Urothelium cell line (cell line): ENCODE results near the gene UVRAG.

Experiments used
- DNase-seq: peaks from one replicate; pipeline ENCODE4 v3.0.0; 2011; ENCODE audit warnings: low spot score, mixed read lengths
- FAIRE-seq: peaks from 2 replicates; lab custom pipeline; 2011; peaks lifted over from hg19 to GRCh38; lab: Jason Lieb, UNC

UVRAG gene

DNA sequence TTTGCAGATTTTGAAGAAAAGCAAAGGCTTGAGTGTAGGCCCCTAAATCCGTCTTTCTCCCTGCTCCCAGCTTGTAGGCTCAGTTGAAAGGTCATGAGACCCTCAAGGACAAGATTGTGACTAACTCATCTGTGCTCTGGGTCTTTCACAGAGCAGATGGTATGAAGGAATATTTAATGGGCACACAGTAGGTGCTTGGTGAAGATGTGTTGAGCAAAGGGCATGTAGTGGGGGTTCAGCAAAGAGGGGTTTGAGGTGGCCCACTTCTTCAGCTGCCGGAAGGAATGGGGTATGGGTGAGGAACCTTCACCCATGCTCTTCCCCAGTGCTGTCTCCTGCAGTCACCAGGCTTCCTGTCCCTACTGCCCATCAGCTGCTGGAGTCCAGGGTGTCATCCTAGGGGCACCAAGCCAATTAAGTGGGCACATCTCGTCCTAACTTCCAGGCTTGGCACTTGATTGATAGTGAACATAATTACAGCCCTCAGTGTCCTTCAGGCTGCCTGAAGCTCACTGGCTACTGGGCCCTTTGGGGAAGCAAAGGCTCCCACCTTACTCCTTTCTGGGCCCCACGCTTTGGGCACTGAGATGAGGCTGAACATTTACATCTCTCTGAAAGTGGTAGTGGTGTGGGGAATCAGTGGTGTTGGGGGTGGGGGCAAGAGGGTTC, 31.5 kb upstream of the UVRAG start:
- DNase-seq = no peak
- FAIRE-seq = no peak

DNA sequence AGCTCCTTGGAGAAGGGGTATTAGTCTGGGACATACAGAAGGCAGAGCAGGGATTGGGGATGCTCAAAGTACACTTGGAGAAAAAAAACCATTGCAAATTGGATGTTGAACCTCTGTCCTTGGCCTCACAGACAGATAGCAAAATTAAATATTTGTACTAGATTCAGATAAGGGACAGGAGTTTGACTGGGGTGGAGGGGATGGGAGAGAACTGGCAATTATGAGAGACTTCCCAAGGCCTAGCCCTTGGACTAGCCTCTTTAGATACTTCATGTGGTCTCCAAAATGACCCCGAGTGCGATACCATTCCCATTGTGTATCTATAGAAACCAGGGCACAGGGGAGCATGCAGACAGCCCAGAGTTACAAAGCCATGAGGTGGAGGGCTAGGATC, 30.9 kb upstream of the UVRAG start:
- DNase-seq (no peak), FAIRE-seq (no peak)

DNA sequence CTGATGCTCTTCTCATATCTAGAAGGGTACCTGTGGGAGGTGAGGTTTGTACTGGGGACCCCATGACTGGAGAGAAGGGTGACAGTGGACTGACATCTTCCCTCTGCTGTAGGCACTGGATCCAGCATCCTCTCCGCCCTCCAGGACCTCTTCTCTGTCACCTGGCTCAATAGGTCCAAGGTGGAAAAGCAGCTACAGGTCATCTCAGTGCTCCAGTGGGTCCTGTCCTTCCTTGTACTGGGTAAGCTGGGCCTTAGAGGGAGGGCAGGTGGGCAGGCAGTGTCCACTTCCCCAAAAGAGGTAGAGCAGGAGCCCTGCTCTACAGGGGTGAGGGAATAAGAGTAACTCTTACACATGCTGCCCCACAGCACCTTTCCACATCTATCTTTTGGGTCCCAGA, 30.5 kb upstream of the UVRAG start:
- FAIRE-seq (no peak), DNase-seq (no peak)

DNA sequence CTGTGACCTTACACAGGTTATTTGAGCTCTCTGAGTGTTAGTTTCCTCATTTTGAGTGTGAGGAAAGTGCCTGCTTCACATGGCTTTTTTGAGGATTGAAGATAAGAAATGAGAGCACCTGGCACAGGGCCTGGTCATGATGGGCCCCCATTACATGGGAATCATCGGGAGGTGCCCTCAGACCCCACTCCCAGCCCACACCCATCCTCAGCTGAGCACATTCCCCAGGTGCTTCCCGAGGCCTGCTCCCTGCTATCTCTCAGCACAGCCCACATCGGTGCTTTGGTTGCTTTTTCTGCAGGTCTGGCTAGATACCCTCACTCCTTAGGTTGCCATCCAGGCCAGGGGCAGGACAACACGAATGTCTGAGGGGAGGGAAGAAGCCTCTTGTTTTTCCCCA, 29.8 kb upstream of the UVRAG start:
- DNase-seq (no peak), FAIRE-seq (no peak)

DNA sequence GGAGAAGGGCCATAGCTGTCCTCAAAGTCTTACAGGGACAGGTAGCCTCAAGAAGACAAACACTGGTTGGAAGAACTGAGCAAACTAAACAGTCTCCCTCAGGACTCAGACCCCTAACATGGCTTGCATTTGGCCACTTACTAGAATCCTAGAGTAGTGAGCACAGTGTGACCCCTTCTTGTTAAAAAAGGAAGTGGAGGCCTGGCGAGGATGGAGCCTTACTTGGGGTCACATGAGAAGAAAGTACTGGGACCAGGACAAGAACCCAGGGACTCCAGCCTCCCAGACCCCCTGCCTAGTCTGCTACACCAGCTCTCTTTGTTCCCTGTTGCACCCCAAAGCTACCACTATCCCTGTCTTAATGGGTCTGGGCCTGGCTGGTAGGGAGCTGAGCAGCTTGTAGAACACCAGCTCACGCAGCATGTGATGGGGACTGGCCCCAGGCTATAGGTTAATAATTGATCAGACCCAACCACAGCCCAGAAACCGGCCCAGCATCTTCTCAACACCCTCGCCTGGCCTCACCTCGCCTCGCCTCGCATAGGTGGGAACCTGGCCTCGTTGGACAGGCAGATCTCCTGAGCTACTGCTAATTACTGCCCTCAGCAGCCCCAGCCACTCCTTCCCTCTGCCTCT, 28.8 kb upstream of the UVRAG start:
- DNase-seq (no peak), FAIRE-seq (no peak)

DNA sequence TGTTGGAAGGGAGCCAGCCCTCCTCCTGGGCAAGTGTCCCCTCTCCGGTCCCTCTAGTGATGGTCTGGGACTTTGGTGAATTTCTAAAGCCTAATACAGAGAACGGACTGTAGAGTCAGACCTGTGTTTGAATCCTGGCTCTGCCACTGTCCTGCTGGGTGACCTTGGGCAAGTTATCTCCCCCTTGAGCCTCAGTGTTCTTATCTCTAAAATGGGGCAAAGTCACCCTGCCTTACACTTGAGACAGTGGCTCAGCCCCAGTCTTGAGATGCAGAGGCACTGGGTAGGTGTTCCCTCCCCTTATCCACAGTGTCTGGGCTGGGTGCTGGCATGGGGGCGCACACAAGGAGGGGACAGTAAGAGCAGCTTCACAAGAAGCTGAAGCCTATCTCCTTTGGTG, 25.5 kb upstream of the UVRAG start:
- FAIRE-seq = no peak
- no peak for DNase-seq

DNA sequence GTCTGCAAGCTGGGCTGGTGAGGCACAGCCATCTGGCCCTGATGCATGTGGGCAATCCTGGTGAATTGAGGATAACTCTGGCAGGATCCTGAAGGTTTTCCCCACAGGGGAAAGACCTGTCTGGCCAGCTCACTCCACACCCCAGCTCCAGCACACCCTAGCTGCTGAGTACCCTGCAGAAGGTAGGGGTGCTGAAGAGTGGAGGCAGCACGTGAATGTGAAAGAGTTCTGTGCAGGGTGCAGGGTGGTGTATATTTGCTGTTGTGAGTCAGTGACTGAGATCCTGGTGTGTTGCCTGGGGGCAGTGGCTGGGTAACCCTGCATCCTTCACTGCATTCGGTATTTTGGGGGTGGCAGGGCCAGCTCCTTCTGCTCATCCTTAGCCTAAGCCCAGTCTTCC, 24.0 kb upstream of the UVRAG start:
- DNase-seq (no peak), FAIRE-seq (no peak)

DNA sequence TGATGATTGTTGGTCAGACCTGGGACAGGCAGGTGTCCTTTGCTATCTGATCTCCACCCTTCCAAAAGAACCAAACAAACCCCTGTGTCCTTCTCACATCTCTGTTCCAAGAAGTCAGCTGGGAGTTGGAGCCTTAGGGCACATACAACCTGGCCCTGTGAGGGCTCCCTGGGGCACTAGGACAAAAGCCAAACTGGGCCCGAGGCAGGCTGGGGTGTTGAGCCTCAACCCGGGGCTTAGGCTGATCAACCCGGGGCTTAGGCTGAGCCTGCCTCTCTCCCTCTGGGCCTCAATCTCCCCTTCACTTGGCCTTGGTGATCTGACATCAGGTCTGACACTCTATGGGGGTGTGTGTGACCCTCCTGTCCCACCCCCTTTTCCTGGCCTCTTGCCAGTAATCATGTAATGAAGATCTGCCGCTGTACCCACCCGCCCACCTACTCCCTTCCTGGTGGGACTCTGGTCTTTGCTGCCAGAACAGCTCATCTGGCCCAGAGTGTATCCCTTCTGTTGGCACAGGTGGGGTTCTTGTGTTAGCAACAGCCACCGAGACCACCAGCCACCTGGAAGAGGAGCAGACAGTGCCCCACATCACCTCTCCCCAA, 22.8 kb upstream of the UVRAG start:
- FAIRE-seq (no peak), DNase-seq (no peak)

DNA sequence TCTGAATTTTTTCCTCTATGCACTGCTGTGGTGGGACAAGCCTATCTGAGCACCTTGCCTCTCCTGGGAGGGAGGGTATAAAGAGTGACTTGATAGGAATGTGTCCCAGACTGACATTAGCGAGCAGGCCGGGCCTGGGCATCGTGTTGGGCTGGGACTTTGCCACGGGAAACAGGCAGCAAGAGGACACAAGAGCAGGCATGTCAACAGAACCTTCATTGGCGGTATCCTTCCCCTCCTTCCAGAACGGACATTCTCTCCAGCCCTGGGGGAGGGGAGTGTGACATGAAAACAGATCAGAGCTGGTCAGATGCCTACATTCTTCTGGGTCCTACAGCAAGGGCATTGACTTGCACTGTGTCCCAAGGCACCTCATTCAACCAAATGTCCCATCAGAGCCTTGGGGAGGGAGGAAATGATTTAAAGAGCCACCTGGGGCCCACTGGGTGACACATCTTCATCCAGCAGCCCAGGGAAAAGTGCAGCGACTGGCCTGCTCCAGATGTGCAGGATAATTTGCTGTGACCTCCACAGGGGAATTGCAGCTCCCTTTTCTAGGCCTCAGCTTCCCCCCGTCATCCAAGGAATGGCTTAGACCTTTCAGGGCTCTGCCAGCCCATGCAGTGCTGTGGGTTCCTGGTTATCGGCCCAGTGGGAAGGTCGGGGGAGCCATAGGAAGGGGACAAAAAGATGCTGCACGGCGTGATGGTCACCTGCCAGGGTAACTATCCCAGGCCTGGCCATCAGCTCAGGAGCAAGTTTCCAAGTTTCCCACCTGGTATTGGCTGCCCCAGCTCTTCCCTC, 21.8 kb upstream of the UVRAG start:
- no peak for FAIRE-seq
- DNase-seq = no peak

DNA sequence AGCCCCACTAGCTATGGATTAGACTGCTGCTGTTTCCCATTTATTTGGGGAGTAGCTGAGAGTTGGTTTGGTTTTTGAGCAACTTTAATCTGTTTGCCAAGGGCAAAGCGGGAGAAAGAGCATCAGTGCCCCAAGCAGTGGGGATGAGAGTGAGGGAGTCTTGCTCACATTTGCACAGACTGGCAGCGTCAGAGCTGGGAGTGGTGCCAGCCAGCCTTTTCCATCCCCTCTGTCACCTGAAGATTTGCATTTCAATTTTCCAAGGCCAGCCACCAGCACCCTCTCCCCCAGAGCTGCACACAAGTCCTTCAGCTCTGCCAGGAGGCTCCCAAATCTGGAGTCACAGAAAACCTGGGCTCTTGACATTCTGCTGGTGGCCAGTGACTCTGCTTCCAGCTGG, 21.0 kb upstream of the UVRAG start:
- DNase-seq = no peak
- FAIRE-seq = no peak

DNA sequence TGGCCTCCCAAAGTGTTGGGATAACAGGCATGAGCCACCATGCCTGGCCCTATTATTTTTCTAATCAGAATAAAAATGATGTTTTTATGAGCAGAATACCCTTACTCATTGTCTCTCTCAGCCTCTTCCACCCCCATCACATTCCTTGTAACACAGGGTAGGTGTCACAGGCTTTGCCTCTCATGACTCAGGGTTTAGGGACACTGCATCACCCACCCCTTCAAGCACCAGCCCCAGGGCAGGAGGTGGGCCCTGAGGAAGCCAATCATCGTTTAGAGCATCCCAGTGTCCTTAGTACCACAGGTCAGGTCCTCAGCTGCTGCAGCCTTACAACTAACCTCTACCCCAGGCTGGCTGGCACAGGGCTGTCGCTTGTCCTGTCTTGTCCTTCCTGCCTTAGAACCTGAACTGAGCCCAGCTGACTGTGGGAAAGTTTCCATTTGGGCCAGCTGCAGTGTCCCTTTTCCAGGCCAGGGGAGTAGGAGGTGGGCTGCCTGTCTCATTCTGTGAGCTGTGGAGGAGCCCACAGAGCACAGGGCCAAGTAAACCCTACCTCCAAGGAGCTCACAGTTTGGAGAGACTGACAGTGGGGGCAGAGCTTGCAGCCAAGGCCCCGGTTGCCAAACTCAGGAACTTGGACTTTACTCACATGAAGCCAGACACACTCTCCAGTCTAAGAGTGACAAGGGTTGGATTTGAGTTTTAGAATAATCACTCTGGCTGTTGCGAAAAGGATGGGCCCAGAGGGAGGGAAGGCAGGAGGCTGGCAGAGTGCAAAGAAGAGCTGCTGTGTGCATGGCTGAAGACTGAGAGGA, 19.5 kb upstream of the UVRAG start:
- FAIRE-seq = no peak
- no peak for DNase-seq

DNA sequence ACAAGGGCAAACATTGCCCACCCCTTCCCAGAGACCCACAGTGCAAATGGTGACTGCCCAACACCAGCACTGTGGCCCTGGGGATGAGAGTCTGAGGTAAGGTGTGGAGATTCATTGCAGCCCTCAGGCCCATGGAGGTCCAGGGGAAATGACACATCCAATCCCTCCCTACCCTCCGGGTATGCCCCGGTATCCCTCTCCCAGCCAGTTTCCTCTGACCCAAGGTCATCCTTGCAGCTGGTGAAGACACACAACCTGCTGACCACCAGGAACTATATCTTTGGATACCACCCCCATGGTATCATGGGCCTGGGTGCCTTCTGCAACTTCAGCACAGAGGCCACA, 18.9 kb upstream of the UVRAG start:
- DNase-seq (no peak), FAIRE-seq (peak; percentile 35)

DNA sequence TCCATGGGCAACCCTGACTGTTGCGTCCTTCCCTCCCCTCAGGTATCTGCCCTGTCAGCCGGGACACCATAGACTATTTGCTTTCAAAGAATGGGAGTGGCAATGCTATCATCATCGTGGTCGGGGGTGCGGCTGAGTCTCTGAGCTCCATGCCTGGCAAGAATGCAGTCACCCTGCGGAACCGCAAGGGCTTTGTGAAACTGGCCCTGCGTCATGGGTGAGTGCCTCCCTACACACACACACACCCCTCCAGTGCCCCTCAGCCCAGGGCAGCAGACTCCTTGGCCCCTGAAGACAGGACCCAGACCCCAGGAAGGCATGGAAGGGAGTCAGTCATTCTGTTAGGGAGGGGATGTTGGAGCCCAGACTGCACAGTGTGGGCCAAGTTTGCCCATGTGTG, 17.9 kb upstream of the UVRAG start:
- FAIRE-seq = no peak
- DNase-seq = no peak

DNA sequence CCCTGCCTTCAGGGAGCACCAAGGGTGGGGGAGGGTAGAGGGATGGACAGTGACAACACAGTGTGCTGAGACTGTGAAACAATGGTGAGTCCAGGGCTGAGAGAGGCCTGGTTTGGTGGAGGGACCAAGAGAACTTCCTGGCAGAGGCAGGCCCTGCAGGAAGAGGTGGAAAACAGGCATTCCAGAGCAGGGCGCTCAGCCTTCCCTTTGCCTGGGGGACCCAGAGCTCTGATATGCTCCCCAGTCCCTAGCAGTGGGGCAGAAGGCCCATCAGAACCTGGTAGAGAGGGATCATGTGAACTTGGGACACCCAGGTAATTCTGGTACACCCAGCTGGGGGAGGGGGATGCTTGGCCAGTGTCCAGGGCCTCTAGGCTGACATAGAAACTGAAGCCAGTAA, 17.2 kb upstream of the UVRAG start:
- no peak for DNase-seq
- FAIRE-seq = no peak

DNA sequence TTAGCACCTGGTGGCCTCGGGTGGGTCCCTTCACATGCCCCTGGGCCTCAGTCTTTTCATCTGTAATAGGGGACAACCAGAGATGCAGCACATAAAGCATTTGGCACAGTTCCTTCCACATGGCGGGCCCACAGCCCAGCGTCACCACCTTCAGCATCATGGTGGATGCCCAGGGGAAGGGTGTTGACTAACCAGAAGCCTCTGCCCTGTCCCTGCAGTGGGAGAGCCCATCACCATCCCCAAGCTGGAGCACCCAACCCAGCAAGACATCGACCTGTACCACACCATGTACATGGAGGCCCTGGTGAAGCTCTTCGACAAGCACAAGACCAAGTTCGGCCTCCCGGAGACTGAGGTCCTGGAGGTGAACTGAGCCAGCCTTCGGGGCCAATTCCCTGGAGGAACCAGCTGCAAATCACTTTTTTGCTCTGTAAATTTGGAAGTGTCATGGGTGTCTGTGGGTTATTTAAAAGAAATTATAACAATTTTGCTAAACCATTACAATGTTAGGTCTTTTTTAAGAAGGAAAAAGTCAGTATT, 14.8 kb upstream of the UVRAG start:
- FAIRE-seq (no peak), DNase-seq (no peak)

DNA sequence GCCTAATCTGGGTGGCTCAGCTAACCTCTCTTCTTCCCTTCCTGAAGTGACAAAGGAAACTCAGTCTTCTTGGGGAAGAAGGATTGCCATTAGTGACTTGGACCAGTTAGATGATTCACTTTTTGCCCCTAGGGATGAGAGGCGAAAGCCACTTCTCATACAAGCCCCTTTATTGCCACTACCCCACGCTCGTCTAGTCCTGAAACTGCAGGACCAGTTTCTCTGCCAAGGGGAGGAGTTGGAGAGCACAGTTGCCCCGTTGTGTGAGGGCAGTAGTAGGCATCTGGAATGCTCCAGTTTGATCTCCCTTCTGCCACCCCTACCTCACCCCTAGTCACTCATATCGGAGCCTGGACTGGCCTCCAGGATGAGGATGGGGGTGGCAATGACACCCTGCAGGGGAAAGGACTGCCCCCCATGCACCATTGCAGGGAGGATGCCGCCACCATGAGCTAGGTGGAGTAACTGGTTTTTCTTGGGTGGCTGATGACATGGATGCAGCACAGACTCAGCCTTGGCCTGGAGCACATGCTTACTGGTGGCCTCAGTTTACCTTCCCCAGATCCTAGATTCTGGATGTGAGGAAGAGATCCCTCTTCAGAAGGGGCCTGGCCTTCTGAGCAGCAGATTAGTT, 14.2 kb upstream of the UVRAG start:
- FAIRE-seq = no peak
- DNase-seq = no peak

DNA sequence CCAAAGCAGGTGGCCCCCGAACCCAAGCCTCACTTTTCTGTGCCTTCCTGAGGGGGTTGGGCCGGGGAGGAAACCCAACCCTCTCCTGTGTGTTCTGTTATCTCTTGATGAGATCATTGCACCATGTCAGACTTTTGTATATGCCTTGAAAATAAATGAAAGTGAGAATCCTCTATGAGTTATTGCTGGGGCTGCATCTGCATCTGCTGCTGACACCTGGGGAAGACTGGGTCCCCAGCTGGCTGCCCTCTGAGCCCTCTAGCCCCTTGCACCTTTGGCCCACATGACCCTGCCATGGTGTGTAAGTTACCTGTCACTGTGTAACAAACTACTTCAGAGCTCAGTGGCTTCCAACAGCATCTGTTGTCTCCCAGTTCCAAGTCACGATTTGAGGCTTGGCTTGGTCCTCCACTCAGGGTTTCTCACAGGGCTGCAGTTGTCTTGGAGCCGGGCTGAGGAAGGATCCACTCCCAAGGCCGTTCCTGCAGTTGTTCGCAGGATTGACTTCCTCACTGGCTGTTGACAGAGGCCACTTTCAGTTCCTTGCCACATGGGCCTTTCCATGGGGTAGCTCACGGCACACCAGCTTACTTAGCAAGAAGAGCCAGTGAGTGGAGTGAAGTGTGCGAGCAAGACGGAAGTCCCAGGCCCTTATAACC, 13.5 kb upstream of the UVRAG start:
- DNase-seq = no peak
- no peak for FAIRE-seq

DNA sequence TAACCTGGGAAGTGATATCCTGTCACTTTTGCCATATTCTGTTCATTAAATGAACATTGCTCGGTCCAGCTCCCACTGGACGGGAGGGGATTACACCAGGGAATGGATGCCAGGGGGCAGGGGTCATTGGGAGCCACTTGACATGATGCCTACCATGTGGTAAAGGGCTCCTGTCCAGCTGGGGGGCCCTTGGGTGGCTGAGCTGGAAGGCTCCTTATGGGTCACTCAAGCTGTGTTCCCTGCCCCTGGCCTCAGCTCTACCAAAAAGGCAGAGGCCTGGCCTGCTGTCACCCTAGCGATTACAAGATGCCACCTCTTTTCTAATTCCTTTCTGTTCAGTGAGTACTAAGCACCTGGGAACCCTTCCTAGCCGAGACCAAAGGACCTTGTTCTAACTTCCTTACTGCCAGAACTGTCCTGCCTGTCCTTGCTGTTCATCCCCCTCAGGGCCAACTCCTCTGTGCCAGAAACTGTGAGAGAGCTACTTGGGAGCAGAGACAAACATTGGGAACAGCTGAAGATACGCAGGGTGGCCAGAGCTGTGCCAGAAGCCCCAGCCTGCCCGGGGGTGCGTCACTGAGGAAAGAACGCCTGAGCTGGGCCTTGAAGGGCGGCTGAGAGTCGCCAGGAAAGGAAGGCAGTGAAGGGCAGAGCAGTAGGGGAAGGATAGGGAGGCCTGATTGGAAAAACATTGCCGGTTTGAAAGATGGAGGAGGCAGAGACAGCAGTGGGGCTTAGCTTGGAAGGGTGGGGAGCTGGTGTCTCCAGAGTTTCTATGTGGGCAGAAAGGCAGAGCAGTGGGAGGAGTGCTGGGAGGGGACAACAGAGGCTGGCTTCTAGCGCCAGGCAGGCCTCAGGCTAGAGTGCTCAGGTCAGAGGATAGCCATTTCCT, 12.7 kb upstream of the UVRAG start:
- no peak for FAIRE-seq
- DNase-seq = no peak
